ENCODE data around the gene RECK. TPM values are rescaled to one million over a fixed set of nuclear protein-coding genes. Genes with fewer than 3 reads are reported as not detected.

Gene RECK
- total and polyA plus RNA-seq, 2 experiments from 2014 or later, result 8.1 to 11.6 TPM

DNA sequence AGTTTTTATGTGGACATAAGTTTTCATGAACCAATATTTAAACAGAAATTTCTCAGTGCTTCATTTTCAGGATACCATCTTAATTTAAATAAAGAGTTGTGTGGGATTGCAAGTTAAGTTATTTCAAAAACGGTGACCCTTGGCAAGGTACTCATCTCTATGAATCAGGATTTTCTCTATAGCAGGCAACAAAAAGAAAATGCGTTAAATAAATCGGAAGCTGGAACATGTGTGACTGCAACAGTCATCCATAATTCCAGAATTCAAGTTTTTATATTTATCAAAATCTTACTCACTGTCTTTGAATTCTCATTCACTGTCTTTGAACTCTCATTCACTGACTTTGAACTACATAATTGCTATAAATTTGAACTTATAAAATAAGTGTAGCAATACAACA lies 5.8 kb upstream of the RECK start:
- ATAC-seq, result no peak
- H3K27ac ChIP-seq (ENCODE audit: low read depth), result no peak overlapping the region
- no peak overlapping the region for H3K4me2 ChIP-seq
- H3K4me3 Mint-ChIP-seq, result no peak overlapping the region
- no peak for DNase-seq (ENCODE audit: low spot score)
- 0 out of 3 replicates have a peak, but pooled peaks cover 2% of the 10 kb centered on the region for H3K4me1 Mint-ChIP-seq
- 0 out of 2 replicates have a peak, but pooled peaks cover 1% of the 10 kb centered on the region for H3F3A ChIP-seq (replicated peaks; ENCODE audit: low read depth)
- H3K36me3 ChIP-seq (ENCODE audit: insufficient read depth), result no peaks in the 10 kb centered on the region
- H3K9me3 Mint-ChIP-seq, result no peaks in the 10 kb centered on the region
- H3K4me1 ChIP-seq (ENCODE audit: insufficient read depth), result 0 out of 2 replicates have a peak, but pooled peaks cover 2% of the 10 kb centered on the region
- H3K27ac Mint-ChIP-seq, result no peak overlapping the region
- H3K9me2 ChIP-seq (ENCODE audit: insufficient read depth), result no peaks in the 10 kb centered on the region
- H3K4me3 ChIP-seq, result no peak overlapping the region
- no peaks in the 10 kb centered on the region for H3K27me3 ChIP-seq (ENCODE audit: insufficient read depth)
- no peaks in the 10 kb centered on the region for H4K20me1 ChIP-seq (replicated peaks; ENCODE audit: insufficient read depth)
- TF ChIP-seq POLR2AphosphoS5 (IDR thresholded peaks at IDR 0.05; ENCODE audit: low read depth) (no peak), STAT1 (IDR thresholded peaks at IDR 0.05; ENCODE audit: unreplicated experiment) (no peak), CREB1 (CRISPR knock-in tag; IDR thresholded peaks at IDR 0.05; ENCODE audit: low read depth) (no peak), EZH2phosphoT487 (IDR thresholded peaks at IDR 0.05; ENCODE audit: unreplicated experiment) (no peak), NANOG (IDR thresholded peaks at IDR 0.05; ENCODE audit: borderline replicate concordance) (no peak), EZH2 (IDR thresholded peaks at IDR 0.05; ENCODE audit: low read depth, unreplicated experiment) (no peak), JUNB (IDR thresholded peaks at IDR 0.05; ENCODE audit: unreplicated experiment) (no peak), ZNF114 (CRISPR knock-in tag; IDR thresholded peaks at IDR 0.05) (no peak), ZNF331 (CRISPR knock-in tag; IDR thresholded peaks at IDR 0.05; ENCODE audit: low read depth) (no peak)
- TF ChIP-seq, protein P1, sequence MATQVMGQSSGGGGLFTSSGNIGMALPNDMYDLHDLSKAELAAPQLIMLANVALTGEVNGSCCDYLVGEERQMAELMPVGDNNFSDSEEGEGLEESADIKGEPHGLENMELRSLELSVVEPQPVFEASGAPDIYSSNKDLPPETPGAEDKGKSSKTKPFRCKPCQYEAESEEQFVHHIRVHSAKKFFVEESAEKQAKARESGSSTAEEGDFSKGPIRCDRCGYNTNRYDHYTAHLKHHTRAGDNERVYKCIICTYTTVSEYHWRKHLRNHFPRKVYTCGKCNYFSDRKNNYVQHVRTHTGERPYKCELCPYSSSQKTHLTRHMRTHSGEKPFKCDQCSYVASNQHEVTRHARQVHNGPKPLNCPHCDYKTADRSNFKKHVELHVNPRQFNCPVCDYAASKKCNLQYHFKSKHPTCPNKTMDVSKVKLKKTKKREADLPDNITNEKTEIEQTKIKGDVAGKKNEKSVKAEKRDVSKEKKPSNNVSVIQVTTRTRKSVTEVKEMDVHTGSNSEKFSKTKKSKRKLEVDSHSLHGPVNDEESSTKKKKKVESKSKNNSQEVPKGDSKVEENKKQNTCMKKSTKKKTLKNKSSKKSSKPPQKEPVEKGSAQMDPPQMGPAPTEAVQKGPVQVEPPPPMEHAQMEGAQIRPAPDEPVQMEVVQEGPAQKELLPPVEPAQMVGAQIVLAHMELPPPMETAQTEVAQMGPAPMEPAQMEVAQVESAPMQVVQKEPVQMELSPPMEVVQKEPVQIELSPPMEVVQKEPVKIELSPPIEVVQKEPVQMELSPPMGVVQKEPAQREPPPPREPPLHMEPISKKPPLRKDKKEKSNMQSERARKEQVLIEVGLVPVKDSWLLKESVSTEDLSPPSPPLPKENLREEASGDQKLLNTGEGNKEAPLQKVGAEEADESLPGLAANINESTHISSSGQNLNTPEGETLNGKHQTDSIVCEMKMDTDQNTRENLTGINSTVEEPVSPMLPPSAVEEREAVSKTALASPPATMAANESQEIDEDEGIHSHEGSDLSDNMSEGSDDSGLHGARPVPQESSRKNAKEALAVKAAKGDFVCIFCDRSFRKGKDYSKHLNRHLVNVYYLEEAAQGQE (IDR thresholded peaks at IDR 0.05; ENCODE audit: unreplicated experiment), result no peak
- TF ChIP-seq, protein P2, sequence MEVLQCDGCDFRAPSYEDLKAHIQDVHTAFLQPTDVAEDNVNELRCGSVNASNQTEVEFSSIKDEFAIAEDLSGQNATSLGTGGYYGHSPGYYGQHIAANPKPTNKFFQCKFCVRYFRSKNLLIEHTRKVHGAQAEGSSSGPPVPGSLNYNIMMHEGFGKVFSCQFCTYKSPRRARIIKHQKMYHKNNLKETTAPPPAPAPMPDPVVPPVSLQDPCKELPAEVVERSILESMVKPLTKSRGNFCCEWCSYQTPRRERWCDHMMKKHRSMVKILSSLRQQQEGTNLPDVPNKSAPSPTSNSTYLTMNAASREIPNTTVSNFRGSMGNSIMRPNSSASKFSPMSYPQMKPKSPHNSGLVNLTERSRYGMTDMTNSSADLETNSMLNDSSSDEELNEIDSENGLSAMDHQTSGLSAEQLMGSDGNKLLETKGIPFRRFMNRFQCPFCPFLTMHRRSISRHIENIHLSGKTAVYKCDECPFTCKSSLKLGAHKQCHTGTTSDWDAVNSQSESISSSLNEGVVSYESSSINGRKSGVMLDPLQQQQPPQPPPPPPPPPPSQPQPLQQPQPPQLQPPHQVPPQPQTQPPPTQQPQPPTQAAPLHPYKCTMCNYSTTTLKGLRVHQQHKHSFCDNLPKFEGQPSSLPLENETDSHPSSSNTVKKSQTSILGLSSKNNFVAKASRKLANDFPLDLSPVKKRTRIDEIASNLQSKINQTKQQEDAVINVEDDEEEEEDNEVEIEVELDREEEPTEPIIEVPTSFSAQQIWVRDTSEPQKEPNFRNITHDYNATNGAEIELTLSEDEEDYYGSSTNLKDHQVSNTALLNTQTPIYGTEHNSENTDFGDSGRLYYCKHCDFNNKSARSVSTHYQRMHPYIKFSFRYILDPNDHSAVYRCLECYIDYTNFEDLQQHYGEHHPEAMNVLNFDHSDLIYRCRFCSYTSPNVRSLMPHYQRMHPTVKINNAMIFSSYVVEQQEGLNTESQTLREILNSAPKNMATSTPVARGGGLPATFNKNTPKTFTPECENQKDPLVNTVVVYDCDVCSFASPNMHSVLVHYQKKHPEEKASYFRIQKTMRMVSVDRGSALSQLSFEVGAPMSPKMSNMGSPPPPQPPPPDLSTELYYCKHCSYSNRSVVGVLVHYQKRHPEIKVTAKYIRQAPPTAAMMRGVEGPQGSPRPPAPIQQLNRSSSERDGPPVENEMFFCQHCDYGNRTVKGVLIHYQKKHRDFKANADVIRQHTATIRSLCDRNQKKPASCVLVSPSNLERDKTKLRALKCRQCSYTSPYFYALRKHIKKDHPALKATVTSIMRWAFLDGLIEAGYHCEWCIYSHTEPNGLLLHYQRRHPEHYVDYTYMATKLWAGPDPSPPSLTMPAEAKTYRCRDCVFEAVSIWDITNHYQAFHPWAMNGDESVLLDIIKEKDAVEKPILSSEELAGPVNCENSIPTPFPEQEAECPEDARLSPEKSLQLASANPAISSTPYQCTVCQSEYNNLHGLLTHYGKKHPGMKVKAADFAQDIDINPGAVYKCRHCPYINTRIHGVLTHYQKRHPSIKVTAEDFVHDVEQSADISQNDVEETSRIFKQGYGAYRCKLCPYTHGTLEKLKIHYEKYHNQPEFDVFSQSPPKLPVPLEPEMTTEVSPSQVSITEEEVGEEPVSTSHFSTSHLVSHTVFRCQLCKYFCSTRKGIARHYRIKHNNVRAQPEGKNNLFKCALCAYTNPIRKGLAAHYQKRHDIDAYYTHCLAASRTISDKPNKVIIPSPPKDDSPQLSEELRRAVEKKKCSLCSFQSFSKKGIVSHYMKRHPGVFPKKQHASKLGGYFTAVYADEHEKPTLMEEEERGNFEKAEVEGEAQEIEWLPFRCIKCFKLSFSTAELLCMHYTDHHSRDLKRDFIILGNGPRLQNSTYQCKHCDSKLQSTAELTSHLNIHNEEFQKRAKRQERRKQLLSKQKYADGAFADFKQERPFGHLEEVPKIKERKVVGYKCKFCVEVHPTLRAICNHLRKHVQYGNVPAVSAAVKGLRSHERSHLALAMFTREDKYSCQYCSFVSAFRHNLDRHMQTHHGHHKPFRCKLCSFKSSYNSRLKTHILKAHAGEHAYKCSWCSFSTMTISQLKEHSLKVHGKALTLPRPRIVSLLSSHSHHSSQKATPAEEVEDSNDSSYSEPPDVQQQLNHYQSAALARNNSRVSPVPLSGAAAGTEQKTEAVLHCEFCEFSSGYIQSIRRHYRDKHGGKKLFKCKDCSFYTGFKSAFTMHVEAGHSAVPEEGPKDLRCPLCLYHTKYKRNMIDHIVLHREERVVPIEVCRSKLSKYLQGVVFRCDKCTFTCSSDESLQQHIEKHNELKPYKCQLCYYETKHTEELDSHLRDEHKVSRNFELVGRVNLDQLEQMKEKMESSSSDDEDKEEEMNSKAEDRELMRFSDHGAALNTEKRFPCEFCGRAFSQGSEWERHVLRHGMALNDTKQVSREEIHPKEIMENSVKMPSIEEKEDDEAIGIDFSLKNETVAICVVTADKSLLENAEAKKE (CRISPR knock-in tag; IDR thresholded peaks at IDR 0.05), result no peak
- TF ChIP-seq, protein P3, sequence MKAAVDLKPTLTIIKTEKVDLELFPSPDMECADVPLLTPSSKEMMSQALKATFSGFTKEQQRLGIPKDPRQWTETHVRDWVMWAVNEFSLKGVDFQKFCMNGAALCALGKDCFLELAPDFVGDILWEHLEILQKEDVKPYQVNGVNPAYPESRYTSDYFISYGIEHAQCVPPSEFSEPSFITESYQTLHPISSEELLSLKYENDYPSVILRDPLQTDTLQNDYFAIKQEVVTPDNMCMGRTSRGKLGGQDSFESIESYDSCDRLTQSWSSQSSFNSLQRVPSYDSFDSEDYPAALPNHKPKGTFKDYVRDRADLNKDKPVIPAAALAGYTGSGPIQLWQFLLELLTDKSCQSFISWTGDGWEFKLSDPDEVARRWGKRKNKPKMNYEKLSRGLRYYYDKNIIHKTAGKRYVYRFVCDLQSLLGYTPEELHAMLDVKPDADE (IDR thresholded peaks at IDR 0.05), result no peak
- TF ChIP-seq, protein P4, sequence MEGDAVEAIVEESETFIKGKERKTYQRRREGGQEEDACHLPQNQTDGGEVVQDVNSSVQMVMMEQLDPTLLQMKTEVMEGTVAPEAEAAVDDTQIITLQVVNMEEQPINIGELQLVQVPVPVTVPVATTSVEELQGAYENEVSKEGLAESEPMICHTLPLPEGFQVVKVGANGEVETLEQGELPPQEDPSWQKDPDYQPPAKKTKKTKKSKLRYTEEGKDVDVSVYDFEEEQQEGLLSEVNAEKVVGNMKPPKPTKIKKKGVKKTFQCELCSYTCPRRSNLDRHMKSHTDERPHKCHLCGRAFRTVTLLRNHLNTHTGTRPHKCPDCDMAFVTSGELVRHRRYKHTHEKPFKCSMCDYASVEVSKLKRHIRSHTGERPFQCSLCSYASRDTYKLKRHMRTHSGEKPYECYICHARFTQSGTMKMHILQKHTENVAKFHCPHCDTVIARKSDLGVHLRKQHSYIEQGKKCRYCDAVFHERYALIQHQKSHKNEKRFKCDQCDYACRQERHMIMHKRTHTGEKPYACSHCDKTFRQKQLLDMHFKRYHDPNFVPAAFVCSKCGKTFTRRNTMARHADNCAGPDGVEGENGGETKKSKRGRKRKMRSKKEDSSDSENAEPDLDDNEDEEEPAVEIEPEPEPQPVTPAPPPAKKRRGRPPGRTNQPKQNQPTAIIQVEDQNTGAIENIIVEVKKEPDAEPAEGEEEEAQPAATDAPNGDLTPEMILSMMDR (conservative IDR thresholded peaks at IDR 0.05; ENCODE audit: low read depth in 2 of 2), result no peak
- H3K79me2 ChIP-seq (replicated peaks; ENCODE audit: insufficient read depth), result no peaks in the 10 kb centered on the region
- no peaks in the 10 kb centered on the region for H3K36me3 Mint-ChIP-seq (ENCODE audit: low read depth)
- H2AFZ ChIP-seq, result no peak overlapping the region
- no peaks in the 10 kb centered on the region for H3K27me3 Mint-ChIP-seq (ENCODE audit: insufficient read depth, low read depth, poor library complexity)
